NB4 (cell line): ENCODE data around the gene RGS12.

Experiments used
- TF ChIP-seq, protein P1 (sequence below): IDR thresholded peaks from one replicate; pipeline ENCODE4 v1.5.1; 2012; ENCODE audit warnings: low read depth, low read length
- TF ChIP-seq, protein P2 (sequence below): IDR thresholded peaks from 2 replicates; pipeline ENCODE4 v1.6.1; 2011; ENCODE audit warnings: low read depth, low read length

DNA sequence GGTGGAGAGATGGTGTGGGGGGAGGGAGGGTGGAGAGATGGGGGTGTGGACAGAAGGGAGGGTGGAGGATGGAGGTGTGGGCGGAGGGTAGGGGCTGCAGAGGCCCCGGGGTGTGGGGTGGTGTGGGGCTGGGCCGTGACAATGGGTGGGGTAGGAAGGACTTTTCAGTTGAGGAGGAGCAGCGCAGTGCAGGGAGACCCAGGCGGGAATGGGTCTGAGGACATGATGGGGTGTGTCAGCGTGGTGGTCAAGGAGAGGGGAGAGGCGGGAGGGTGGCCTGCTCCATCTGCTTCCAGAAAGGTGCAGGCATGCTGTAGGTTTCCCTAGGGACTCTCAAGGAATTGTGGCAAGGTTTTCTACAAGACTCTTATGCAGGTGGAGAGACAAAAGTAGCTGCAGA, 48.9 kb downstream of the RGS12 start:
- TF ChIP-seq, protein P1, sequence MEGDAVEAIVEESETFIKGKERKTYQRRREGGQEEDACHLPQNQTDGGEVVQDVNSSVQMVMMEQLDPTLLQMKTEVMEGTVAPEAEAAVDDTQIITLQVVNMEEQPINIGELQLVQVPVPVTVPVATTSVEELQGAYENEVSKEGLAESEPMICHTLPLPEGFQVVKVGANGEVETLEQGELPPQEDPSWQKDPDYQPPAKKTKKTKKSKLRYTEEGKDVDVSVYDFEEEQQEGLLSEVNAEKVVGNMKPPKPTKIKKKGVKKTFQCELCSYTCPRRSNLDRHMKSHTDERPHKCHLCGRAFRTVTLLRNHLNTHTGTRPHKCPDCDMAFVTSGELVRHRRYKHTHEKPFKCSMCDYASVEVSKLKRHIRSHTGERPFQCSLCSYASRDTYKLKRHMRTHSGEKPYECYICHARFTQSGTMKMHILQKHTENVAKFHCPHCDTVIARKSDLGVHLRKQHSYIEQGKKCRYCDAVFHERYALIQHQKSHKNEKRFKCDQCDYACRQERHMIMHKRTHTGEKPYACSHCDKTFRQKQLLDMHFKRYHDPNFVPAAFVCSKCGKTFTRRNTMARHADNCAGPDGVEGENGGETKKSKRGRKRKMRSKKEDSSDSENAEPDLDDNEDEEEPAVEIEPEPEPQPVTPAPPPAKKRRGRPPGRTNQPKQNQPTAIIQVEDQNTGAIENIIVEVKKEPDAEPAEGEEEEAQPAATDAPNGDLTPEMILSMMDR: no peak
- TF ChIP-seq, protein P2, sequence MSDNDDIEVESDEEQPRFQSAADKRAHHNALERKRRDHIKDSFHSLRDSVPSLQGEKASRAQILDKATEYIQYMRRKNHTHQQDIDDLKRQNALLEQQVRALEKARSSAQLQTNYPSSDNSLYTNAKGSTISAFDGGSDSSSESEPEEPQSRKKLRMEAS: no peak
